Progenitor cell of endocrine pancreas (in vitro differentiated cells): ENCODE data around the gene NRK. TPM values are rescaled to one million over a fixed set of nuclear protein-coding genes. Genes with fewer than 3 reads are reported as not detected.

Experiments
- DNase-seq: peaks from one replicate; pipeline ENCODE4 v3.0.0; 2021; ENCODE audit warnings: low spot score; ENCODE audit not compliant: unreplicated experiment
- H3K27ac Mint-ChIP-seq: 2 replicates; pipeline ENCODE4 v1.8.0; 2021; ENCODE audit warnings: mild to moderate bottlenecking, moderate library complexity, mixed read lengths
- H3K27me3 Mint-ChIP-seq: 2 replicates; pipeline ENCODE4 v1.8.0; 2021; ENCODE audit warnings: mixed read lengths
- H3K36me3 Mint-ChIP-seq: 2 replicates; pipeline ENCODE4 v1.8.0; 2022; ENCODE audit warnings: mixed read lengths; ENCODE audit not compliant: insufficient read depth
- H3K4me1 Mint-ChIP-seq: 2 replicates; pipeline ENCODE4 v1.8.0; 2021; ENCODE audit warnings: low read depth, mixed read lengths
- H3K4me3 Mint-ChIP-seq: 2 replicates; pipeline ENCODE4 v1.8.0; 2021; ENCODE audit warnings: low read depth, mild to moderate bottlenecking, moderate library complexity, mixed read lengths
- H3K9me3 Mint-ChIP-seq: 2 replicates; pipeline ENCODE4 v1.8.0; 2021; ENCODE audit warnings: low read depth, mixed read lengths
- total RNA-seq: library from RNA; stranded (reverse); gene quantifications from 2 replicates; pipeline ENCODE4 v1.2.1, GENCODE V29; 2021
- TF ChIP-seq, protein P1 (sequence below): fragments of 200-600 bp; sonication (generic); IDR thresholded peaks from one replicate; pipeline ENCODE4 v1.5.0; 2021; ENCODE audit warnings: antibody characterized with exemption, mild to moderate bottlenecking; ENCODE audit not compliant: unreplicated experiment

The NRK gene
- total RNA-seq, 1 donor from 2014 or later = 9.8 TPM

DNA sequence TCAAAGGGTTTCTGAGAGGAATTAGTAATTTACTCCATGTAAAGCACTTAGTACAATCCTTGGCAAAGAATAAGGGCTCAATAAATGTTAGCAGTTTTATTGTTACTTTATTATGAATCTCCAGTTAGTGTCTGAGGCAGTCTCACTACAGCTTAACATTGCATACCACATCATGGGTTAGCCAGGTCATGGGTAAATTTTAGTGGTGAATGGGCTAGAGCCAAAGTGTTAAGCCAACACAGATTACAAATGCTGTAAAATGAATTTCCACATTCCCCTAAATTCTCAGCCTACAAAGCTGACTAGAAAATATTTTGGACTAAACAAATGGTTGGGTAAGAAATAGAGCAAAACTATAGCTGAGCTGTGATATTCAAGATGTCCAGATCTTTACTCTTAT is 72.4 kb downstream of the NRK start:
- H3K4me1 Mint-ChIP-seq = no peaks in the 10 kb centered on the region
- no peak for DNase-seq
- no peaks in the 10 kb centered on the region for H3K27me3 Mint-ChIP-seq
- peaks cover 18% of the 10 kb centered on the region for H3K9me3 Mint-ChIP-seq
- H3K36me3 Mint-ChIP-seq = no peaks in the 10 kb centered on the region
- H3K27ac Mint-ChIP-seq = no peak overlapping the region
- no peak overlapping the region for H3K4me3 Mint-ChIP-seq
- TF ChIP-seq, protein P1, sequence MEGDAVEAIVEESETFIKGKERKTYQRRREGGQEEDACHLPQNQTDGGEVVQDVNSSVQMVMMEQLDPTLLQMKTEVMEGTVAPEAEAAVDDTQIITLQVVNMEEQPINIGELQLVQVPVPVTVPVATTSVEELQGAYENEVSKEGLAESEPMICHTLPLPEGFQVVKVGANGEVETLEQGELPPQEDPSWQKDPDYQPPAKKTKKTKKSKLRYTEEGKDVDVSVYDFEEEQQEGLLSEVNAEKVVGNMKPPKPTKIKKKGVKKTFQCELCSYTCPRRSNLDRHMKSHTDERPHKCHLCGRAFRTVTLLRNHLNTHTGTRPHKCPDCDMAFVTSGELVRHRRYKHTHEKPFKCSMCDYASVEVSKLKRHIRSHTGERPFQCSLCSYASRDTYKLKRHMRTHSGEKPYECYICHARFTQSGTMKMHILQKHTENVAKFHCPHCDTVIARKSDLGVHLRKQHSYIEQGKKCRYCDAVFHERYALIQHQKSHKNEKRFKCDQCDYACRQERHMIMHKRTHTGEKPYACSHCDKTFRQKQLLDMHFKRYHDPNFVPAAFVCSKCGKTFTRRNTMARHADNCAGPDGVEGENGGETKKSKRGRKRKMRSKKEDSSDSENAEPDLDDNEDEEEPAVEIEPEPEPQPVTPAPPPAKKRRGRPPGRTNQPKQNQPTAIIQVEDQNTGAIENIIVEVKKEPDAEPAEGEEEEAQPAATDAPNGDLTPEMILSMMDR = no peak

GRCh38 chrX:105909576-105909975 is 87.2 kb downstream of the NRK start:
- H3K27ac Mint-ChIP-seq = no peak overlapping the region
- DNase-seq = no peak
- no peaks in the 10 kb centered on the region for H3K27me3 Mint-ChIP-seq
- TF ChIP-seq, protein P1 = no peak
- H3K36me3 Mint-ChIP-seq = no peaks in the 10 kb centered on the region
- no peaks in the 10 kb centered on the region for H3K4me1 Mint-ChIP-seq
- H3K9me3 Mint-ChIP-seq = peaks cover 5% of the 10 kb centered on the region
- no peak overlapping the region for H3K4me3 Mint-ChIP-seq

GRCh38 chrX:105910563-105911105 is 88.3 kb downstream of the NRK start:
- TF ChIP-seq, protein P1 = no peak
- no peaks in the 10 kb centered on the region for H3K27me3 Mint-ChIP-seq
- no peak for DNase-seq
- no peaks in the 10 kb centered on the region for H3K4me1 Mint-ChIP-seq
- peaks cover 5% of the 10 kb centered on the region for H3K9me3 Mint-ChIP-seq
- H3K4me3 Mint-ChIP-seq = no peak overlapping the region
- no peaks in the 10 kb centered on the region for H3K36me3 Mint-ChIP-seq
- no peak overlapping the region for H3K27ac Mint-ChIP-seq

DNA sequence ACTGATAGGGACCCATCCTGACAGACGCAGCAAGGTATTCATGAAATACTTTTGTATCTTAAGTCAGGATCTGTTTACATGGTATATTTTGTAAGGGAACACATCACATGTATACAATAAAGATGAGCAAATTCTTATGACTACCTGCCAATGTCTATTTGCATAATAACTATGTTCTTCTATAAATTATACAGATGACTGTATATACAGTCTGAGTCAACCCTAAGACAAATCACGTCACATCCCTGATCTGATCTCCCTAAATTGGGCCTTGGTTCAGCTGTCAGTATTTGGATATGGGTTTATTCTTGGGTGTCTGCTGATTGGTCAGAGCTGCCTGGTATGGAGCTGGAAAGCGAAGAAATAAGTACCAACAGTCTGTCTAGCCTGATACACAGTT is 122.9 kb downstream of the NRK start:
- Mint-ChIP-seq H3K27ac (no peak overlapping the region), H3K4me1 (no peaks in the 10 kb centered on the region), H3K27me3 (no peaks in the 10 kb centered on the region), H3K36me3 (no peaks in the 10 kb centered on the region), H3K9me3 (peaks cover 13% of the 10 kb centered on the region), H3K4me3 (no peak overlapping the region)
- DNase-seq = no peak
- TF ChIP-seq, protein P1 = no peak

DNA sequence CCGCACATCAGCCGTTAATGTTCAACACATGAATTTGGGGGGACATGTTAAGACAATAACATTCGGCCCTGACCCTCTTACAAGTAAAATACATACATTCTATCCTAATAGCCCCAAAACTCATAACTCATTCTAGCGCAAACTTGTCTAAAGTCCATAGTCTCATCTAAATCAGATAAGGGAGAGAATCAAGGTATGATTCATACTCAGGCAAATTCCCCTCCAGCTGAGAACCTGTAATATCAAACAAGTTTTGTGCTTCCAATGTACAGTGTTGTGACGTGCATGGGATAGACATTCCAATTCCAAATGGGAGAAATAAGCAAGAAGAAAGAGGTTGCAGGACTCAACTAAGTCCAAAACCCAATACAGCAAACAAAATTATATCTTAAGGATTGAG is 147.1 kb downstream of the NRK start:
- Mint-ChIP-seq H3K4me3 (no peak overlapping the region), H3K9me3 (peaks cover 25% of the 10 kb centered on the region)

More for the DNA sequence above, 147.1 kb downstream of the NRK start:
- Mint-ChIP-seq H3K36me3 (no peaks in the 10 kb centered on the region), H3K4me1 (peaks cover 2% of the 10 kb centered on the region), H3K27ac (no peak overlapping the region), H3K27me3 (no peaks in the 10 kb centered on the region)
- TF ChIP-seq, protein P1 = no peak
- DNase-seq = no peak
